Measurements from ENCODE around the gene CDC20.

DNA sequence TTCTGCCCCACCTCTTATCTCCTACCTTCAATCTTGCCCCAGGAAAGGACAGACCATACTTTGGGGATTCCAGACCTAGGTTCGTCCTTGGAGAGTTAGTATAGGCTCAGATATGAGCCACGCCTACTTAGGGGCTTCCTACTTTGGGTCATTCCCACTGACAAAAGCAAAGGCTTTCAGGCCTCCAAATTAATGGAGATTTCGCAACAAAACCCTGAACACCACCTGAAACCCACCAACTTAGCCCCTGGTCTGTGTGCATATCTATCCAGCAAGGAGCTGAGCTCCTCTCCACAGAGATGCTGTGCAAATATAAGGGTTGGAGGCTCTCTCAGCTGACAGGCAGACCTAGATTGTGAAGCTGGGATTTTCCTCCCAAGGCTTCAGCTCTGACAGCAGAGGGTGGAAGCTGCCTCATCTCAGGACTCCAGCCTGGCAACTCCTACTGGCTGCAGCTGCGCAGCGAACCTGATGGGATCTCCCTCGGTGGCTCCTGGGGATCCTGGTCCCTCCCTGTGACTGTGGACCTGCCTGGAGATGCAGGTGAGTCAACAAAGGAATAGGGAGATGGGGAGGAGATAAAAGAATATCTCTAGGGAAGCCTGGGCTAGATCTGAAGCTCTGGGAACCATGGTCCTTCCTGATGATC is 19.1 kb upstream of the CDC20 start:
- TF ChIP-seq CTCF (IDR thresholded peaks at IDR 0.05; ENCODE audit: low read depth, low read length, poor library complexity, severe bottlenecking) (no peak), EZH2phosphoT487 (IDR thresholded peaks at IDR 0.05; ENCODE audit: borderline replicate concordance, low read length) (no peak)
